RWPE2 (cell line): ENCODE data around the gene INKA2.

Experiments
- ATAC-seq: fragments of 200-7000 bp; cut with Tn5 transposase; 3 replicates; pipeline ENCODE4 v1.9.1; 2021; ENCODE audit warnings: low read depth
- DNase-seq: peaks from one replicate; pipeline ENCODE4 v3.0.0-alpha.2; 2020; ENCODE audit warnings: low spot score
- H3K27ac ChIP-seq: fragments of 450-650 bp; 2 replicates; pipeline ENCODE4 v1.5.1; 2017; ENCODE audit warnings: mild to moderate bottlenecking; ENCODE audit not compliant: poor library complexity, severe bottlenecking
- H3K27me3 ChIP-seq: fragments of 250-450 bp; sonication (Bioruptor Pico); 2 replicates; pipeline ENCODE4 v1.5.1; 2021; ENCODE audit warnings: mild to moderate bottlenecking, moderate library complexity; ENCODE audit not compliant: insufficient read depth, poor library complexity, severe bottlenecking
- H3K36me3 ChIP-seq: fragments of 250-450 bp; sonication (Bioruptor Pico); 2 replicates; pipeline ENCODE4 v1.5.1; 2020; ENCODE audit warnings: low read depth, mild to moderate bottlenecking, moderate library complexity
- H3K4me1 ChIP-seq: fragments of 250-450 bp; sonication (Bioruptor Pico); 2 replicates; pipeline ENCODE4 v1.5.1; 2021; ENCODE audit warnings: mild to moderate bottlenecking, moderate library complexity; ENCODE audit not compliant: insufficient read depth, poor library complexity, severe bottlenecking
- H3K4me3 ChIP-seq: fragments of 250-450 bp; sonication (Bioruptor Pico); 2 replicates; pipeline ENCODE4 v1.5.1; 2021; ENCODE audit warnings: mild to moderate bottlenecking, moderate library complexity; ENCODE audit not compliant: severe bottlenecking
- H3K9me3 ChIP-seq: fragments of 250-450 bp; sonication (Bioruptor Pico); 2 replicates; pipeline ENCODE4 v1.5.1; 2021; ENCODE audit warnings: mild to moderate bottlenecking, moderate library complexity; ENCODE audit not compliant: severe bottlenecking
- CTCF ChIP-seq: fragments of 450-650 bp; IDR thresholded peaks from one replicate; pipeline ENCODE4 v1.5.1; 2017; ENCODE audit warnings: mild to moderate bottlenecking, moderate library complexity; ENCODE audit not compliant: poor library complexity, severe bottlenecking

Gene INKA2

GRCh38 chr1:111720274-111720976 is 18.8 kb downstream of the INKA2 start:
- Histone ChIP-seq H3K4me1 (no peaks in the 10 kb centered on the region), H3K27me3 (no peaks in the 10 kb centered on the region), H3K27ac (no peak overlapping the region), H3K36me3 (no peaks in the 10 kb centered on the region; the same call in 1 of the 2 replicates), H3K9me3 (no peaks in the 10 kb centered on the region), H3K4me3 (no peak overlapping the region)
- DNase-seq = no peak
- TF ChIP-seq CTCF = no peak
- ATAC-seq = no peak

- H3K4me3 ChIP-seq = no peak overlapping the region
- no peaks in the 10 kb centered on the region for H3K4me1 ChIP-seq
- no peak for ATAC-seq
- H3K27me3 ChIP-seq = no peaks in the 10 kb centered on the region
- no peak for DNase-seq
- TF ChIP-seq CTCF = no peak
- no peaks in the 10 kb centered on the region; the same call in 1 of the 2 replicates for H3K36me3 ChIP-seq
- no peaks in the 10 kb centered on the region for H3K9me3 ChIP-seq
- H3K27ac ChIP-seq = no peak overlapping the region
Measured at GRCh38 chr1:111719674-111720132, 19.5 kb downstream of the INKA2 start.

GRCh38 chr1:111719135-111719534 is 20.1 kb downstream of the INKA2 start:
- TF ChIP-seq CTCF = no peak
- Histone ChIP-seq H3K4me3 (no peak overlapping the region), H3K27ac (no peak overlapping the region), H3K4me1 (no peaks in the 10 kb centered on the region), H3K36me3 (no peaks in the 10 kb centered on the region; the same call in 1 of the 2 replicates), H3K27me3 (no peaks in the 10 kb centered on the region), H3K9me3 (no peaks in the 10 kb centered on the region)
- no peak for ATAC-seq
- no peak for DNase-seq

GRCh38 chr1:111717450-111717849 is 21.7 kb downstream of the INKA2 start:
- Histone ChIP-seq H3K27me3 (no peaks in the 10 kb centered on the region), H3K36me3 (peaks cover 7% of the 10 kb centered on the region; the same call in 1 of the 2 replicates), H3K4me1 (no peaks in the 10 kb centered on the region), H3K4me3 (no peak overlapping the region), H3K9me3 (no peaks in the 10 kb centered on the region), H3K27ac (no peak overlapping the region)
- no peak for DNase-seq
- ATAC-seq = no peak
- TF ChIP-seq CTCF = no peak

GRCh38 chr1:111716333-111716732 is 22.9 kb downstream of the INKA2 start:
- Histone ChIP-seq H3K27me3 (no peaks in the 10 kb centered on the region), H3K36me3 (peaks cover 18% of the 10 kb centered on the region), H3K9me3 (no peaks in the 10 kb centered on the region), H3K4me3 (no peak overlapping the region), H3K27ac (no peak overlapping the region), H3K4me1 (no peaks in the 10 kb centered on the region)
- TF ChIP-seq CTCF = no peak
- DNase-seq = no peak
- ATAC-seq = no peak
